ENCODE data around the gene TP53I3.

Gene TP53I3

GRCh38 chr2:24076849-24077534 is 7.6 kb downstream of the TP53I3 start:
- peak; percentile 39 for ATAC-seq

GRCh38 chr2:24075915-24076848 is 8.5 kb downstream of the TP53I3 start, which contains the start of gene SF3B6:
Gene SF3B6 (minus strand): TSS chr2:24076326. CDS start chr2:24076229, 97 bp downstream.
- TF ChIP-seq CREB5 (CRISPR knock-in tag; IDR thresholded peaks at IDR 0.05; ENCODE audit: low read depth): 0 out of 2 replicates have a peak, but pooled peaks have one; percentile 26
- peak; percentile 87; the same call in 1 of the 2 replicates for TF ChIP-seq POU6F1 (CRISPR knock-in tag; IDR thresholded peaks at IDR 0.05; ENCODE audit: borderline replicate concordance, low read depth)
- TF ChIP-seq TOX (CRISPR knock-in tag; IDR thresholded peaks at IDR 0.05; ENCODE audit: borderline replicate concordance): no peak
- no peak for TF ChIP-seq OSR1 (CRISPR knock-in tag; IDR thresholded peaks at IDR 0.05)
- 0 out of 2 replicates have a peak, but pooled peaks have one; percentile 42 for TF ChIP-seq ZFP30 (CRISPR knock-in tag; IDR thresholded peaks at IDR 0.05)
- TF ChIP-seq ARNTL (CRISPR knock-in tag; IDR thresholded peaks at IDR 0.05; ENCODE audit: borderline replicate concordance, low read depth): no peak
- TF ChIP-seq ZNF70 (CRISPR knock-in tag; IDR thresholded peaks at IDR 0.05): peak; percentile 14; the same call in 1 of the 2 replicates
- no peak for TF ChIP-seq SNAI2 (CRISPR knock-in tag; IDR thresholded peaks at IDR 0.05)
- no peak for TF ChIP-seq ZC3H10 (CRISPR knock-in tag; IDR thresholded peaks at IDR 0.05)
- TF ChIP-seq TCF4 (CRISPR knock-in tag; IDR thresholded peaks at IDR 0.05; ENCODE audit: borderline replicate concordance): no peak
- TF ChIP-seq ZNF565 (CRISPR knock-in tag; conservative IDR thresholded peaks at IDR 0.05; ENCODE audit: low read depth): peak; percentile 68; the same call in 1 of the 2 replicates
- TF ChIP-seq ZNF8 (CRISPR knock-in tag; IDR thresholded peaks at IDR 0.05): peak; percentile 16; the same call in 1 of the 2 replicates
- ATAC-seq: peak; percentile 92

More at GRCh38 chr2:24076849-24077534, 7.6 kb downstream of the TP53I3 start:
- TF ChIP-seq TOX (CRISPR knock-in tag; IDR thresholded peaks at IDR 0.05; ENCODE audit: borderline replicate concordance) (no peak), SNAI2 (CRISPR knock-in tag; IDR thresholded peaks at IDR 0.05) (no peak), POU6F1 (CRISPR knock-in tag; IDR thresholded peaks at IDR 0.05; ENCODE audit: borderline replicate concordance, low read depth) (no peak), ZFP3 (CRISPR knock-in tag; IDR thresholded peaks at IDR 0.05) (no peak), ZFP30 (CRISPR knock-in tag; IDR thresholded peaks at IDR 0.05) (no peak), TSHZ2 (CRISPR knock-in tag; IDR thresholded peaks at IDR 0.05) (no peak)

GRCh38 chr2:24075259-24075658 is 9.4 kb downstream of the TP53I3 start:
- TF ChIP-seq CSDC2 (CRISPR knock-in tag; IDR thresholded peaks at IDR 0.05) (no peak), CREB5 (CRISPR knock-in tag; IDR thresholded peaks at IDR 0.05; ENCODE audit: low read depth) (no peak), OSR1 (CRISPR knock-in tag; IDR thresholded peaks at IDR 0.05) (no peak), POU6F1 (CRISPR knock-in tag; IDR thresholded peaks at IDR 0.05; ENCODE audit: borderline replicate concordance, low read depth) (no peak), ISL1 (CRISPR knock-in tag; IDR thresholded peaks at IDR 0.05) (no peak)
- ATAC-seq: no peak
